HG03135 (cell line): ENCODE data around the gene DRAXIN.

Source experiments
- ATAC-seq: cut with Tn5 transposase; IDR thresholded peaks from one replicate; pipeline ENCODE4 v1.9.1; 2021; ENCODE audit warnings: mild to moderate bottlenecking, moderate library complexity; ENCODE audit not compliant: unreplicated experiment

The DRAXIN gene

GRCh38 chr1:11707621-11708276 lies 16.2 kb downstream of the DRAXIN start:
- ATAC-seq = no peak

GRCh38 chr1:11708554-11709350 lies 17.2 kb downstream of the DRAXIN start:
- ATAC-seq = no peak

GRCh38 chr1:11711490-11711889 lies 20.0 kb downstream of the DRAXIN start:
- no peak for ATAC-seq

- ATAC-seq = no peak
Observed at GRCh38 chr1:11712285-11712684, 20.8 kb downstream of the DRAXIN start.

GRCh38 chr1:11713095-11713494 lies 21.6 kb downstream of the DRAXIN start:
- ATAC-seq = no peak

- no peak for ATAC-seq
Observed at GRCh38 chr1:11714831-11715575, 23.5 kb downstream of the DRAXIN start.

- peak; percentile 54 for ATAC-seq
Observed at GRCh38 chr1:11719313-11720032, 28.0 kb downstream of the DRAXIN start.

GRCh38 chr1:11720033-11720376 lies 28.5 kb downstream of the DRAXIN start:
- ATAC-seq = no peak

GRCh38 chr1:11720525-11720924 lies 29.0 kb downstream of the DRAXIN start:
- ATAC-seq = no peak

GRCh38 chr1:11721311-11721710 lies 29.8 kb downstream of the DRAXIN start:
- no peak for ATAC-seq

GRCh38 chr1:11722538-11722937 lies 31.0 kb downstream of the DRAXIN start:
- ATAC-seq = no peak

- ATAC-seq = no peak
Observed at GRCh38 chr1:11725616-11726015, 34.1 kb downstream of the DRAXIN start.

- ATAC-seq = no peak
Observed at GRCh38 chr1:11727119-11727518, 35.6 kb downstream of the DRAXIN start.

GRCh38 chr1:11728126-11728806 lies 36.8 kb downstream of the DRAXIN start:
- no peak for ATAC-seq

GRCh38 chr1:11729155-11729497 lies 37.6 kb downstream of the DRAXIN start:
- no peak for ATAC-seq

- ATAC-seq = no peak
Observed at GRCh38 chr1:11729498-11730428, 38.3 kb downstream of the DRAXIN start.

- ATAC-seq = no peak
Observed at GRCh38 chr1:11730429-11730891, 39.0 kb downstream of the DRAXIN start.

- no peak for ATAC-seq
Observed at GRCh38 chr1:11731691-11732283, 40.3 kb downstream of the DRAXIN start.

- no peak for ATAC-seq
Observed at GRCh38 chr1:11733306-11733705, 41.8 kb downstream of the DRAXIN start.
